Tibial nerve (tissue), 4 donors: ENCODE results near the gene FAM9C. TPM values are rescaled to one million over a fixed set of nuclear protein-coding genes. Genes with fewer than 3 reads are reported as not detected.
"Not testable (repeated sequence)": the region's sequence is repeated elsewhere in the genome, so short reads cannot be mapped to it uniquely, and the experiment has no call there.

Experiments used
- DNase-seq, 2 donors: peaks; one replicate each; pipeline ENCODE4 v3.0.0-alpha.2; 2019; ENCODE audit warnings: low spot score in 2 of 2
- H3K27ac ChIP-seq, 4 donors: fragments of 200-600 bp; sonication (generic) in 3 of 4; one replicate each; pipeline ENCODE4 v1.5.1; 2017 to 2019; ENCODE audit warnings: mild to moderate bottlenecking in 1 of 4
- H3K27me3 ChIP-seq, 2 donors: fragments of 200-600 bp; sonication (generic) in 1 of 2; one replicate each; pipeline versions ENCODE4 v1.5.1 to v1.6.0; 2017 to 2019
- H3K36me3 ChIP-seq, 3 donors: fragments of 200-600 bp; sonication (generic); one replicate each; pipeline ENCODE4 v1.5.1; 2018 to 2019
- H3K4me1 ChIP-seq, 4 donors: fragments of 200-600 bp; sonication (generic) in 3 of 4; one replicate each; pipeline ENCODE4 v1.5.1; 2017 to 2019
- H3K4me3 ChIP-seq, 4 donors: fragments of 200-600 bp; sonication (generic) in 3 of 4; one replicate each; pipeline ENCODE4 v1.5.1; 2017 to 2019; ENCODE audit warnings: mild to moderate bottlenecking in 1 of 4, moderate library complexity in 1 of 4
- H3K9me3 ChIP-seq, 4 donors: fragments of 200-600 bp; sonication (generic) in 3 of 4; one replicate each; pipeline ENCODE4 v1.5.1; 2017 to 2019
- EP300 ChIP-seq, 2 donors: sonication (generic); formaldehyde crosslinking; IDR thresholded peaks; one replicate each; pipeline ENCODE4 v1.6.1; 2017; ENCODE audit warnings: antibody characterized with exemption in 2 of 2, mild to moderate bottlenecking in 1 of 2
- POLR2A ChIP-seq, 2 donors: fragments of 450-650 bp; IDR thresholded peaks; one replicate each; pipeline ENCODE4 v1.6.1; 2017; ENCODE audit warnings: antibody characterized with exemption in 2 of 2, mild to moderate bottlenecking in 2 of 2, moderate library complexity in 2 of 2
- WGBS, 2 donors: methylation state at CpG; one replicate each; pipeline ENCODE4 v1.1.5; 2018; 5-methylcytosine and 5-hydroxymethylcytosine counted together
- total RNA-seq, 4 donors: library from RNA; depleted of rRNA; stranded (reverse); fragments of >200 nt; gene quantifications; one replicate each; pipeline ENCODE4 v1.1.0, GENCODE V29; 2016
- TF ChIP-seq, protein P1 (sequence below), 5 experiments: fragments of 200-600 bp in 3 of 5; fragments of 450-650 bp in 2 of 5; sonication (generic) in 3 of 5; IDR thresholded peaks; one replicate each; pipeline ENCODE4 v1.5.1; 2016 to 2019; ENCODE audit warnings: antibody characterized with exemption in 5 of 5, mild to moderate bottlenecking in 3 of 5, moderate library complexity in 2 of 5

FAM9C gene
- total RNA-seq, 4 donors from 2014 or later, result not detected

DNA sequence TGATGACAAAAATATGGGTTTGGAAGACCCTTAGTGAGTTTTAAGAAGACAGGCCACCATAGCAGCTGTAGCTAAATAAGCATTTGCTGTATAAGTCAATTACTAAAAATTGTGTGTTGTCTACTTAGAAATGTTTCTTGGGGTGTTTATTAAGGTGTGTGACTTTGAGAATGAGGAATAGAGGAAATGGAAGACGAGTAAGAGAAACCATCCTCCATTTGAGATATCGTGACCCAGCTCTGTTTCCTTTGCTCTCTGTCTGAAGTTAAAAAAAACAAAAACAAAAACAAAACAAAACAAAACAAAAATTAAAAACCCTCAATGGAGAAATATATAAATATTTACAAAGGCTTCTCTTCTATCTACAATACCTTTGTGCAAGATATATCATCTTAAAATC is 41.7 kb upstream of the FAM9C start:
- Histone ChIP-seq H3K27ac (peak overlapping the region in 1 of 4 donors; percentile 50), H3K27me3 (no peaks in the 10 kb centered on the region), H3K4me1 (peaks cover 0 to 20% (median 7%) of the 10 kb centered on the region in 4 donors), H3K4me3 (no peak overlapping the region), H3K9me3 (no peaks in the 10 kb centered on the region), H3K36me3 (no peaks in the 10 kb centered on the region)
- 71 to 82% methylated on average over 2 of the region's 2 CpGs for WGBS, 2 donors
- DNase-seq, result no peak
- TF ChIP-seq, protein P1, sequence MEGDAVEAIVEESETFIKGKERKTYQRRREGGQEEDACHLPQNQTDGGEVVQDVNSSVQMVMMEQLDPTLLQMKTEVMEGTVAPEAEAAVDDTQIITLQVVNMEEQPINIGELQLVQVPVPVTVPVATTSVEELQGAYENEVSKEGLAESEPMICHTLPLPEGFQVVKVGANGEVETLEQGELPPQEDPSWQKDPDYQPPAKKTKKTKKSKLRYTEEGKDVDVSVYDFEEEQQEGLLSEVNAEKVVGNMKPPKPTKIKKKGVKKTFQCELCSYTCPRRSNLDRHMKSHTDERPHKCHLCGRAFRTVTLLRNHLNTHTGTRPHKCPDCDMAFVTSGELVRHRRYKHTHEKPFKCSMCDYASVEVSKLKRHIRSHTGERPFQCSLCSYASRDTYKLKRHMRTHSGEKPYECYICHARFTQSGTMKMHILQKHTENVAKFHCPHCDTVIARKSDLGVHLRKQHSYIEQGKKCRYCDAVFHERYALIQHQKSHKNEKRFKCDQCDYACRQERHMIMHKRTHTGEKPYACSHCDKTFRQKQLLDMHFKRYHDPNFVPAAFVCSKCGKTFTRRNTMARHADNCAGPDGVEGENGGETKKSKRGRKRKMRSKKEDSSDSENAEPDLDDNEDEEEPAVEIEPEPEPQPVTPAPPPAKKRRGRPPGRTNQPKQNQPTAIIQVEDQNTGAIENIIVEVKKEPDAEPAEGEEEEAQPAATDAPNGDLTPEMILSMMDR (IDR thresholded peaks at IDR 0.05), result no peak
- TF ChIP-seq EP300 (IDR thresholded peaks at IDR 0.05) (no peak), POLR2A (IDR thresholded peaks at IDR 0.05) (no peak)

DNA sequence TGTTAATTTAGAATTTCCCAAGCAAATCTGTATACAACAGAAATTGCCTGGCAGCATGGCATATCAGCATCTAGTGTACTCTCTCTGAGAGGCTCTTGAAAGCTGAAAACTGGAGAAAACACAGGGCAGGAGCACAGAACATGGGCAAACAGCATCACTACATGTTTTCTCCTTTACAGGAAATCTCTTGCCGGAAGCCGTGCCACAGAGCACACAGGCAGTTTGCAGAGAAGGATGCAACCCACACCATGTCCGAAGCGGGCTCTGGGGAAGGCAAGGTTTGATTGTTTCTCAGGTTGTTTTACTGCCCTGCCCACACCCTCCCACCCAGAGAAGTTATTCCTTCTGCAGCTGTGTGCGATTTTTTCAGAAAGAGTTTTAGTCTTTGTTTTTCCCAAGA is 41.1 kb upstream of the FAM9C start:
- DNase-seq, result no peak
- no peak for TF ChIP-seq POLR2A (IDR thresholded peaks at IDR 0.05)
- TF ChIP-seq, protein P1 (IDR thresholded peaks at IDR 0.05), result no peak
- TF ChIP-seq EP300 (IDR thresholded peaks at IDR 0.05), result no peak
- WGBS, 2 donors, result 60 to 76% methylated on average over 5 of the region's 5 CpGs
- Histone ChIP-seq H3K27me3 (no peaks in the 10 kb centered on the region), H3K4me1 (peaks cover 0 to 20% (median 5%) of the 10 kb centered on the region in 4 donors), H3K4me3 (no peak overlapping the region), H3K27ac (peak overlapping the region in 1 of 4 donors; percentile 26), H3K9me3 (no peaks in the 10 kb centered on the region), H3K36me3 (no peaks in the 10 kb centered on the region)

DNA sequence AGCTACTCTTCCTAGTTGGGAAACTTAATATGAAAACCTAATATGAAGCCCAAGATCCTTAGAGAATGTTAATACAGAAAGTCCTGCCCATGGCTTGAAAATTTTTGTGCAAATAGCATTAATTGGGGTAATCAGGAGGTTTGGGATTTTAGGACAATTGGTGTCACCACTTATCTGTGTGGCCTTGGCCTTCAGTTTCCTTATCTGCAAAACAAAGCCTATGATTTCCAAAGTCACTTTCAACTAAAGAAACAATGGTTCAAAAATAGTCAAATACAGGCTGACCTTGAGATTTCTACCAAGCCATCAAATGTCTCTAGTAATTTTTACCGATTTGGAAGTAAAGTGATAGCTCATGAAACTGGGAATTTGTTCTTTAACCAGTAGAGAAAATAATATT is 40.2 kb upstream of the FAM9C start:
- Histone ChIP-seq H3K9me3 (no peaks in the 10 kb centered on the region), H3K27me3 (no peaks in the 10 kb centered on the region), H3K4me3 (no peak overlapping the region), H3K27ac (no peak overlapping the region), H3K4me1 (peaks cover 0 to 23% (median 5%) of the 10 kb centered on the region in 4 donors), H3K36me3 (no peaks in the 10 kb centered on the region)
- no peak for TF ChIP-seq EP300 (IDR thresholded peaks at IDR 0.05)
- no peak for TF ChIP-seq POLR2A (IDR thresholded peaks at IDR 0.05)
- TF ChIP-seq, protein P1 (IDR thresholded peaks at IDR 0.05), result no peak
- 64 to 70% methylated on average over 1 of the region's 1 CpG for WGBS, 2 donors
- no peak for DNase-seq

DNA sequence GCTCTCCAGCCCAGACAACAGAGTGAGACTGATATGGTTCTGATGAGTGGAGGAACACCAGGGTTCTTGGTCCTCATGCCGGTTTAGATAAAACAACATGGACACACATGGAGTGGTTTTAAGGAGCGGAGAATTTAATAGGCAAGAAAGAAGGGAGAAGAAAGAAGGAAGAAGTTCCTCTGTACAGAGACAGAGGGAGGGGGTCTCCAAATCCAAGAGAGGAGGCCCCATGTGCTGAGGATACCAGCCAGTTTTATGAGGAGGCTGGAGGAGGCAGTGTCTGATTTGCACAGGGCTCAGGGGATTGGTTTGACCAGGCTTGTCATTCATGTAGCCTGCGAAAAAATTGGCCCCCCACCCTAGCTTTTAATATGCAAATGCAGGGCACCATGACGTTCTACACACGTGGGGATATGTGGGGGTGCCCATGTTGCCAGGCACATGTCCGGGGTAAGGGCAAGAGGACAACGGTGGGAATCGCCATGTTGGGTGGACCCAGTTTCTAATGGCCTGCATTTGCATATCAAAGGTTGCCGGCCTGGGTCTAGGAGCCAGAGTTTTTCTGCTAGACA is 39.4 kb upstream of the FAM9C start:
- peaks cover 0 to 23% (median 6%) of the 10 kb centered on the region in 4 donors for H3K4me1 ChIP-seq
- H3K27me3 ChIP-seq, H3K27ac ChIP-seq, H3K36me3 ChIP-seq, DNase-seq, H3K4me3 ChIP-seq, H3K9me3 ChIP-seq: not testable (repeated sequence)
- WGBS, 2 donors, result 74 to 94% methylated on average over 9 of the region's 9 CpGs

DNA sequence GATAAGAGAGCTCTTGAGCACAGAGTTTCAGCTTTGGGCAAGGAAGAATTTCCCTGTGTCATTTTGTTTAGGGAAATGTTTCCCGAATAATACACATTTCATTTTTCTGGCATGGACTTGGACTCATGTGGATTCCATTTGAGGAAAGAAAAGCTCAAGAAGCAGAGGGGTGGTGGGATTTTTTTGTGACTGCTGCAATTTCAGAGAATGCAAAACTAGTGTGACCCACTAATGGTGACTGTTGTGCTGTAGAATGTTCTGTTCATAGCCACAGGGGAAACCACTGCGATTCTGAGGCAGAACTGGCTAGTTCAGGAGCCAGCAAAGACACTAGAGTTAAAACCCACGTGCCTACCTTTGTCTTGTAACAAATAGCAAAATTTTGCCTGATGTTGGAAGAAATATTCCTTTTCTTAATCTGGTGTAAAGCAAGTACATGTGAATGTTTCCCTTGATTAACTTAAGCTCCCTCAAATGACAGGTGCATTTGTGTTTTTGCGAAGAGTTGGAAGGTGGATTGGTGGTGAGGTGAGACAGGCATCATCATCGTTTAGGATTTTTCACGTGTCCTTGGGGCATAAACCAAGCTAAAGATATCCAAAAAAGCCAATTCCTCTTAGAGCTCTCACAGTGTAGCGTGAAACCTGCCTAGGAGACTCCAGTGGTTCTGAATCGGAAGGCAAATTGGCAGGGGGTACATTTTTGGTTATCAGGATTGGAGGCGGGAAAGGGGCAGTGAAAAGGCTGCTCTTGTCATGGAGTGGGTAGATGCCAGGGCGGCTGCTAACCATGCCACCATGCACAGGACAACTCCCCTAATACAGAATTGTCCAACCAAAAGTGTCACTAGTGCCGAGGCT is 38.0 kb upstream of the FAM9C start:
- no peaks in the 10 kb centered on the region for H3K36me3 ChIP-seq
- H3K9me3 ChIP-seq, result no peaks in the 10 kb centered on the region
- H3K4me3 ChIP-seq, result no peak overlapping the region
- 69 to 70% methylated on average over 11 of the region's 11 CpGs for WGBS, 2 donors
- peak overlapping the region in 3 of 4 donors; percentile 3 to 34 (median 24) for H3K27ac ChIP-seq
- peaks cover 0 to 31% (median 6%) of the 10 kb centered on the region in 4 donors for H3K4me1 ChIP-seq
- TF ChIP-seq POLR2A (IDR thresholded peaks at IDR 0.05), result no peak
- TF ChIP-seq EP300 (IDR thresholded peaks at IDR 0.05), result no peak
- TF ChIP-seq, protein P1 (IDR thresholded peaks at IDR 0.05), result no peak
- no peak for DNase-seq
- no peaks in the 10 kb centered on the region for H3K27me3 ChIP-seq
